Measurements from ENCODE around the gene FGA.

Gene FGA

GRCh38 chr4:154623995-154624394, 33.5 kb upstream of the FGA start:
- no peak for TF ChIP-seq CTCF (IDR thresholded peaks at IDR 0.05; ENCODE audit: low read depth, low read length)
- no peak for DNase-seq (ENCODE audit: low read depth in 2 of 2)
- H3K4me3 ChIP-seq (replicated peaks in 1 of 2; ENCODE audit: low read depth in 2 of 2, low read length in 2 of 2) = no peak overlapping the region

GRCh38 chr4:154623436-154623835, 32.9 kb upstream of the FGA start:
- TF ChIP-seq CTCF (IDR thresholded peaks at IDR 0.05; ENCODE audit: low read depth, low read length) = no peak
- no peak for DNase-seq (ENCODE audit: low read depth in 2 of 2)

GRCh38 chr4:154622598-154622997, 32.1 kb upstream of the FGA start:
- H3K4me3 ChIP-seq (replicated peaks in 1 of 2; ENCODE audit: low read depth in 2 of 2, low read length in 2 of 2) = no peak overlapping the region
- peak; percentile 60 for TF ChIP-seq CTCF (IDR thresholded peaks at IDR 0.05; ENCODE audit: low read depth, low read length)
- DNase-seq (ENCODE audit: low read depth in 2 of 2) = peak; percentile 56 to 73

More at GRCh38 chr4:154623436-154623835, 32.9 kb upstream of the FGA start:
- no peak overlapping the region for H3K4me3 ChIP-seq (replicated peaks in 1 of 2; ENCODE audit: low read depth in 2 of 2, low read length in 2 of 2)

GRCh38 chr4:154620111-154620510, 29.6 kb upstream of the FGA start:
- DNase-seq (ENCODE audit: low read depth in 2 of 2) = no peak
- TF ChIP-seq CTCF (IDR thresholded peaks at IDR 0.05; ENCODE audit: low read depth, low read length) = no peak
- H3K4me3 ChIP-seq (replicated peaks in 1 of 2; ENCODE audit: low read depth in 2 of 2, low read length in 2 of 2) = no peak overlapping the region

GRCh38 chr4:154618708-154619315, 28.3 kb upstream of the FGA start:
- no peak overlapping the region for H3K4me3 ChIP-seq (replicated peaks in 1 of 2; ENCODE audit: low read depth in 2 of 2, low read length in 2 of 2)
- DNase-seq (ENCODE audit: low read depth in 2 of 2) = peak; percentile 61 to 75
- TF ChIP-seq CTCF (IDR thresholded peaks at IDR 0.05; ENCODE audit: low read depth, low read length) = peak; percentile 78

GRCh38 chr4:154617820-154618317, 27.3 kb upstream of the FGA start:
- DNase-seq (ENCODE audit: low read depth in 2 of 2) = no peak
- H3K4me3 ChIP-seq (replicated peaks in 1 of 2; ENCODE audit: low read depth in 2 of 2, low read length in 2 of 2) = no peak overlapping the region
- TF ChIP-seq CTCF (IDR thresholded peaks at IDR 0.05; ENCODE audit: low read depth, low read length) = no peak

GRCh38 chr4:154616731-154617130, 26.2 kb upstream of the FGA start:
- H3K4me3 ChIP-seq (replicated peaks in 1 of 2; ENCODE audit: low read depth in 2 of 2, low read length in 2 of 2) = no peak overlapping the region
- no peak for TF ChIP-seq CTCF (IDR thresholded peaks at IDR 0.05; ENCODE audit: low read depth, low read length)
- DNase-seq (ENCODE audit: low read depth in 2 of 2) = no peak
